ENCODE data around the gene EDEM2. TPM values are rescaled to one million over a fixed set of nuclear protein-coding genes. Genes with fewer than 3 reads are reported as not detected.
A peak's percentile ranks its signal among the peaks of the same experiment; 100 is the strongest.

Gene EDEM2
- polyA plus RNA-seq, 4 donors: 17.0 to 26.2 (median 21.0) TPM

DNA sequence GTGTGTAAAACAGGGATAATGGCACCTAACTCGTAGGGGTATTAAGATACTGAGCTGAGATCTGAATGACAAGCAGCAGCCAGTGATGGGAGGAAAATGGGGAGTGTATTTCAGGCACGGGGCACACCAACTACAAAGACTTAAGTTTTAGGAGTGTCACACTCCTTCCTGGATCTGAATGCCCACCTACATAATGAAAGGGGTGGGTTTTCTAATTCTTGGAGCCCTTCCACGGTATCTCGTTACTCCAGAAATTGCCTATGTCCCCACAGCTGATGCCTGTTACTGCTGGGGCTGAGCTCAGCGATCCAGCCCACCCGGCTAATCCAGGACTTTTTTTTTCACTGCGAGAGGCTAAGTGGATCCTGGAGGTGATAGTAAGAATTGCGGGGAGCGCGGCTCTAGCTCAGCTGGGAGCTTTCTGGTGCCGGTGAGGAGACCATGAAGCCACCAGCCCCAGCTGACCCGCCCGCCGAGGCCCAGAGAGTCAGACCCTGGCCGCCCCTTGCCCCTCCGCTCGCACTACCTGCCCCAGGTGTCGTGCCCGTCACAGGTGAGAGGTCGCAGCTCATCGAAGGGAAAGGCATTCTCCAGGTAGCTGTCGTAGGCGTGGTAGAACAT is 727 bp downstream of the EDEM2 start:
- Histone ChIP-seq H3K36me3 (ENCODE audit: control insufficient read depth in 3 of 3, insufficient read depth in 2 of 3, low read depth in 1 of 3, low read length in 3 of 3) (peaks cover 0 to 12% (median 2%) of the 10 kb centered on the region in 3 donors), H3K27me3 (ENCODE audit: control insufficient read depth in 3 of 3, insufficient read depth in 3 of 3, low read length in 3 of 3) (no peaks in the 10 kb centered on the region), H3K9me3 (ENCODE audit: control insufficient read depth in 2 of 2, insufficient read depth in 1 of 2, low read depth in 1 of 2, low read length in 1 of 2) (no peaks in the 10 kb centered on the region), H3K27ac (ENCODE audit: low read depth in 1 of 3, low read length in 2 of 3) (peak overlapping the region; percentile 91 to 95 (median 91)), H3K4me3 (ENCODE audit: low read depth in 1 of 3, low read length in 3 of 3) (peak overlapping the region; percentile 59 to 86 (median 73)), H3K4me1 (ENCODE audit: control insufficient read depth in 3 of 3, insufficient read depth in 2 of 3, low read depth in 1 of 3, low read length in 2 of 3) (peaks cover 0 to 4% (median 0%) of the 10 kb centered on the region in 3 donors)
- WGBS, 3 donors: 1 to 4% (median 3%) methylated on average over 23 of the region's 23 CpGs
- no peak for FAIRE-seq
- no peak for DNase-seq

- Histone ChIP-seq H3K27ac (ENCODE audit: low read depth in 1 of 3, low read length in 2 of 3) (peak overlapping the region in 1 of 3 donors; percentile 49), H3K36me3 (ENCODE audit: control insufficient read depth in 3 of 3, insufficient read depth in 2 of 3, low read depth in 1 of 3, low read length in 3 of 3) (peaks cover 0 to 16% (median 2%) of the 10 kb centered on the region in 3 donors), H3K4me3 (ENCODE audit: low read depth in 1 of 3, low read length in 3 of 3) (no peak overlapping the region), H3K27me3 (ENCODE audit: control insufficient read depth in 3 of 3, insufficient read depth in 3 of 3, low read length in 3 of 3) (no peaks in the 10 kb centered on the region), H3K4me1 (ENCODE audit: control insufficient read depth in 3 of 3, insufficient read depth in 2 of 3, low read depth in 1 of 3, low read length in 2 of 3) (peaks cover 0 to 4% (median 0%) of the 10 kb centered on the region in 3 donors), H3K9me3 (ENCODE audit: control insufficient read depth in 2 of 2, insufficient read depth in 1 of 2, low read depth in 1 of 2, low read length in 1 of 2) (no peaks in the 10 kb centered on the region)
- FAIRE-seq: no peak
- WGBS, 3 donors: 24 to 32% (median 31%) methylated on average over 2 of the region's 2 CpGs
- DNase-seq: peak; percentile 54 to 68
Measured at GRCh38 chr20:35145141-35145564, 2.0 kb downstream of the EDEM2 start.

- WGBS, 3 donors: 57 to 79% (median 65%) methylated on average over 7 of the region's 7 CpGs
- DNase-seq (no peak), FAIRE-seq (no peak)
- no peak overlapping the region for H3K27ac ChIP-seq (ENCODE audit: low read depth in 1 of 3, low read length in 2 of 3)
- H3K9me3 ChIP-seq (ENCODE audit: control insufficient read depth in 2 of 2, insufficient read depth in 1 of 2, low read depth in 1 of 2, low read length in 1 of 2): no peaks in the 10 kb centered on the region
- no peak overlapping the region for H3K4me3 ChIP-seq (ENCODE audit: low read depth in 1 of 3, low read length in 3 of 3)
- H3K27me3 ChIP-seq (ENCODE audit: control insufficient read depth in 3 of 3, insufficient read depth in 3 of 3, low read length in 3 of 3): no peaks in the 10 kb centered on the region
- H3K4me1 ChIP-seq (ENCODE audit: control insufficient read depth in 3 of 3, insufficient read depth in 2 of 3, low read depth in 1 of 3, low read length in 2 of 3): peaks cover 0 to 4% (median 0%) of the 10 kb centered on the region in 3 donors
- H3K36me3 ChIP-seq (ENCODE audit: control insufficient read depth in 3 of 3, insufficient read depth in 2 of 3, low read depth in 1 of 3, low read length in 3 of 3): peaks cover 0 to 17% (median 2%) of the 10 kb centered on the region in 3 donors
Measured at GRCh38 chr20:35144694-35145093, 2.4 kb downstream of the EDEM2 start.

- no peak overlapping the region for H3K27ac ChIP-seq (ENCODE audit: low read depth in 1 of 3, low read length in 2 of 3)
- H3K27me3 ChIP-seq (ENCODE audit: control insufficient read depth in 3 of 3, insufficient read depth in 3 of 3, low read length in 3 of 3): no peaks in the 10 kb centered on the region
- FAIRE-seq: no peak
- WGBS, 3 donors: 93 to 96% (median 93%) methylated on average over 11 of the region's 11 CpGs
- no peaks in the 10 kb centered on the region for H3K4me1 ChIP-seq (ENCODE audit: control insufficient read depth in 3 of 3, insufficient read depth in 2 of 3, low read depth in 1 of 3, low read length in 2 of 3)
- H3K4me3 ChIP-seq (ENCODE audit: low read depth in 1 of 3, low read length in 3 of 3): no peak overlapping the region
- H3K9me3 ChIP-seq (ENCODE audit: control insufficient read depth in 2 of 2, insufficient read depth in 1 of 2, low read depth in 1 of 2, low read length in 1 of 2): no peaks in the 10 kb centered on the region
- DNase-seq: no peak
- peaks cover 13 to 75% (median 16%) of the 10 kb centered on the region in 3 donors for H3K36me3 ChIP-seq (ENCODE audit: control insufficient read depth in 3 of 3, insufficient read depth in 2 of 3, low read depth in 1 of 3, low read length in 3 of 3)
Measured at GRCh38 chr20:35135867-35136586, 11.1 kb downstream of the EDEM2 start.

DNA sequence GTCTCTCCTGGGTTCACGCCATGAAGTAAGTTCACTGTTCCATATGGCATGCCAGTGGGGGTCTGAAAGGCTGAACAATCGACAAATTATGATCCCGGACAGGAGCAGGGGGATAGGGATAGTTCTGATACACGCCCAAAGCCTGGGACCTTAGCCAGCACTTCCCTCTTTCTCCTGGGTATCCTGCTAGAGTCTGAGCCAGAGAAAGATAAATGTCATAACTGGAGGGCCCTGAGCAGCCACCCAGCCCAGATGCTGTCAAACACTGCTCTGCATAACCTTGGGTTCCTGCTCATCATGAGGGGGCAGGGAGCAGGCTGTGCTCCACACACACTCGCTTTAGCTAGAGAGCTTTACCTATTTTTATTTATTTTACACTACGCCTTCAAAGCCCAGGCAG is 12.3 kb downstream of the EDEM2 start:
- H3K27ac ChIP-seq (ENCODE audit: low read depth in 1 of 3, low read length in 2 of 3): no peak overlapping the region

GRCh38 chr20:35134472-35134871 is 12.7 kb downstream of the EDEM2 start:
- Histone ChIP-seq H3K27ac (ENCODE audit: low read depth in 1 of 3, low read length in 2 of 3) (no peak overlapping the region), H3K36me3 (ENCODE audit: control insufficient read depth in 3 of 3, insufficient read depth in 2 of 3, low read depth in 1 of 3, low read length in 3 of 3) (peaks cover 17 to 79% (median 23%) of the 10 kb centered on the region in 3 donors), H3K4me3 (ENCODE audit: low read depth in 1 of 3, low read length in 3 of 3) (no peak overlapping the region), H3K27me3 (ENCODE audit: control insufficient read depth in 3 of 3, insufficient read depth in 3 of 3, low read length in 3 of 3) (no peaks in the 10 kb centered on the region), H3K9me3 (ENCODE audit: control insufficient read depth in 2 of 2, insufficient read depth in 1 of 2, low read depth in 1 of 2, low read length in 1 of 2) (no peaks in the 10 kb centered on the region), H3K4me1 (ENCODE audit: control insufficient read depth in 3 of 3, insufficient read depth in 2 of 3, low read depth in 1 of 3, low read length in 2 of 3) (no peaks in the 10 kb centered on the region)
- DNase-seq (no peak), FAIRE-seq (no peak)
- WGBS, 3 donors: 83 to 92% (median 88%) methylated on average over 9 of the region's 9 CpGs

More for the DNA sequence above, 12.3 kb downstream of the EDEM2 start:
- Histone ChIP-seq H3K4me1 (ENCODE audit: control insufficient read depth in 3 of 3, insufficient read depth in 2 of 3, low read depth in 1 of 3, low read length in 2 of 3) (no peaks in the 10 kb centered on the region), H3K36me3 (ENCODE audit: control insufficient read depth in 3 of 3, insufficient read depth in 2 of 3, low read depth in 1 of 3, low read length in 3 of 3) (peaks cover 17 to 79% (median 23%) of the 10 kb centered on the region in 3 donors), H3K27me3 (ENCODE audit: control insufficient read depth in 3 of 3, insufficient read depth in 3 of 3, low read length in 3 of 3) (no peaks in the 10 kb centered on the region), H3K4me3 (ENCODE audit: low read depth in 1 of 3, low read length in 3 of 3) (no peak overlapping the region), H3K9me3 (ENCODE audit: control insufficient read depth in 2 of 2, insufficient read depth in 1 of 2, low read depth in 1 of 2, low read length in 1 of 2) (no peaks in the 10 kb centered on the region)
- FAIRE-seq (no peak), DNase-seq (no peak)
- 88 to 92% (median 92%) methylated on average over 6 of the region's 6 CpGs for WGBS, 3 donors

DNA sequence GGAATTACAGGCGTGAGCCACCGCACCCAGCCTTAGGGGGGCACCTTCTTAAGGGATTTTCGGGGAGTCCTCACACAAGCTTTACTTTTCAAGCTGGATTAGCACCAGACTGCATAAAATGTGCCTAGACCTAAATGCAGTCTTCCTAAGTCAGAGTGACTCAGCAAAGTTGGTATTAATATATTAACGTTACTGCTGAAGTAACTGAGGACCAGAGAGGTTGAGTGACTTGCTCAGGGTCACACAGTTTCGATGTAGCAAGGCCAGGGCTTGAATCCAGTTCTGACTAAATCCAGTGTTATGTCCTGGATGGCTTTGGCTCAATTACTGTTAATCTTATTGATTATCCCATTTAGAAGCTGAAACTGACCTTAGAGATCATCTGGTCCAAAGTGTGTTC is 13.4 kb downstream of the EDEM2 start:
- FAIRE-seq (no peak), DNase-seq (no peak)
- no peaks in the 10 kb centered on the region for H3K27me3 ChIP-seq (ENCODE audit: control insufficient read depth in 3 of 3, insufficient read depth in 3 of 3, low read length in 3 of 3)
- H3K4me3 ChIP-seq (ENCODE audit: low read depth in 1 of 3, low read length in 3 of 3): peak overlapping the region in 1 of 3 donors; percentile 12
- H3K4me1 ChIP-seq (ENCODE audit: control insufficient read depth in 3 of 3, insufficient read depth in 2 of 3, low read depth in 1 of 3, low read length in 2 of 3): no peaks in the 10 kb centered on the region
- H3K36me3 ChIP-seq (ENCODE audit: control insufficient read depth in 3 of 3, insufficient read depth in 2 of 3, low read depth in 1 of 3, low read length in 3 of 3): peaks cover 17 to 80% (median 23%) of the 10 kb centered on the region in 3 donors
- no peak overlapping the region for H3K27ac ChIP-seq (ENCODE audit: low read depth in 1 of 3, low read length in 2 of 3)
- H3K9me3 ChIP-seq (ENCODE audit: control insufficient read depth in 2 of 2, insufficient read depth in 1 of 2, low read depth in 1 of 2, low read length in 1 of 2): no peaks in the 10 kb centered on the region
- WGBS, 3 donors: 89 to 94% (median 92%) methylated on average over 5 of the region's 5 CpGs

DNA sequence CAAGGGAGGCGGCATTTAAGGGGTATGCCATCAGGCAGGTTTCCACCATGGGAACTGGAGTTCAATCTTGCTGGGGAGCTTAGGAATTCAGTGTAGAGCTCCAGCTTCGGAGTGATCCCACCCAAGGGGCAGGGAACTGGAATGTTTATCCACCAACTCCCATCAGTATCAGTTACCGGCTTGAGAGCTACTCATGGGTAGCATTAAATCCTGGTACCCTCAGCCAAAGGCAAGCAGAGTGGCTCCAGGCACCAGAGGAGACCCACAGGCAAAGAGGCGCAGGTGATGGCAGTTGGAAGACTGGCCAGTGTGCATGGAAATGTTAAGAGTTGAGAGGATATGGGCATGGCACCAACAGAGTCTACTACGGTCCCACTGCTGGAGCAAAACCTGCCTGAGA is 14.1 kb downstream of the EDEM2 start:
- H3K4me3 ChIP-seq (ENCODE audit: low read depth in 1 of 3, low read length in 3 of 3): no peak overlapping the region
- FAIRE-seq (no peak), DNase-seq (no peak)
- no peaks in the 10 kb centered on the region for H3K4me1 ChIP-seq (ENCODE audit: control insufficient read depth in 3 of 3, insufficient read depth in 2 of 3, low read depth in 1 of 3, low read length in 2 of 3)
- 93 to 98% (median 96%) methylated on average over 5 of the region's 5 CpGs for WGBS, 3 donors
- H3K27ac ChIP-seq (ENCODE audit: low read depth in 1 of 3, low read length in 2 of 3): no peak overlapping the region
- no peaks in the 10 kb centered on the region for H3K27me3 ChIP-seq (ENCODE audit: control insufficient read depth in 3 of 3, insufficient read depth in 3 of 3, low read length in 3 of 3)
- H3K36me3 ChIP-seq (ENCODE audit: control insufficient read depth in 3 of 3, insufficient read depth in 2 of 3, low read depth in 1 of 3, low read length in 3 of 3): peaks cover 17 to 77% (median 23%) of the 10 kb centered on the region in 3 donors
- H3K9me3 ChIP-seq (ENCODE audit: control insufficient read depth in 2 of 2, insufficient read depth in 1 of 2, low read depth in 1 of 2, low read length in 1 of 2): no peaks in the 10 kb centered on the region

All from small intestine (tissue), 7 donors.